Stimulated activated CD8-positive, alpha-beta memory T cell treated with anti-CD3 and anti-CD28 coated beads, Interleukin-12 subunit alpha, Interleukin-12 subunit beta, amount 100 ng/mL, for 4 hours (primary cell): ENCODE results near the gene SENP6.

ENCODE experiments used
- DNase-seq: peaks from one replicate; pipeline ENCODE4 v3.0.0-alpha.2; 2020; ENCODE audit warnings: low read depth

SENP6 gene

DNA sequence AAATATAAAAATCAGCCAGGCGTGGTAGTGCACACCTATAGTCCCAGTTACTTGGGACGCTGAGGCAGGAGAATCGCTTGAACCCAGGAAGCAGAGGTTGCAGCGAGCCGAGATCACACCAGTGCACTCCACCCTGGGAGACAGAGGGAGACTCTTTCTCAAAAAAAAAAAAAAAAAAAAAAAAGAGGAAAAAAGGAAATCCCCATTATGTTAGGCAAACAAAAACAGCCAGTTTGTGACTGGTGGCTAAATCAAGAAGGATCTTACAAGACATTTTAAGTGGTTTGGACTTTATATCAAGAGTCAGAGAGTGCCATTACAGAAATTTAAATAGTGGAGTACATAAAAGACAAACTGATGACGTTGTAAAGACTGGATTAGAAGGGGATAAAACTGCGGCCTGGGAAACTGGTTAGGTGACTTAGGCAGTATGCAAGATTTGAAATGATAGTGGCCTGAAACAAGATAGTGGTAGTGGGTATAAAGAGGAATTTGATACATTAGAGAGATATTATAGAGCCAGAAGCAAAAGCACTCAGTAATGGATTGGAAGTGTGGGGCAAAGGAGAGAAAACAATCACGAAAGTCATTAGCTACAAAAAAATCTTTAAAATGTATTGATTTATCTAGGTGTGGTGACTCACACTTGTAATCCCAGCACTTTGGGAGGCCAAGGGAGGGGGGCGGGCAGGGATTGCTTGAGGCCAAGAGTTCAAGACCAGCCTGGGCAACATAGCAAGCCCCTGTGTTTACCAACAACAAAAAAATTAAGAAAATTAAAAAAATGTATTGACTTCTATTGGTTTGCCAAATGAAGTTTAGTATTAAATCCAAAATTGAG is 145.7 kb downstream of the SENP6 start:
- DNase-seq = no peak

DNA sequence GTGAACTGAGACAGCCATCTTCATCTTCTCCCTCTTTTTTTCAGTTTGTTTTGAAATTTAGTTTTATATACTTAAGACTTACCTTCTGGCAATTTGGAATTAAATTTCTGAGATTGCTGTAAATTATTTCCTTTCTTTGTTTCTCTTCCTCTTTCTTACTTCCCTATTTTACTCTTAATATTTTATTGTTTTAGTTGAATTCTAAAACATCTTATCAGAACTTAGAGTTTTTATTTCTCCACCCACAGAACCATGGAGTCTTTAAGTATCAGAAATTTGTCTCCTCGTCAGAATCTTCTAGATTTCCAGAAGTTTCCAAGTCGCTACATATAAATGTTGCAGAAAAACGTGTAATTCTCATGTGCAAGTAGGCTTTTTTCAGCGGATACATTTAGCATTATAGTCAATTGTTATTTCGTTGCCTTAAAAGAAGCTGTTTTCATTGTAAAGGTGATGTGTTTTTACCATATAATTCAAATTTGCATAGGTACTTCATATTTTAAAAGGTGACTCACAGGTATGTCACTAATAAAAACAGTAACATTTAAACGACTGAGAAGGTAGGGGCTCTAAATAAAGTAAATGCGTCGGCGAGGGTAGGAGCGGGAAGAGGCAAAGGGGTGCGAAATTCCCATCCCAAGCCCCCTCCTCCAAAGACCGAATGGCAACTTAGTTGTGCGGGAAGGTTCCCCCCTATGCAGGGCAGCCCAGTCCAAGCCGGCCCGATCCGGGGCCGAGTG is 146.5 kb downstream of the SENP6 start:
- no peak for DNase-seq

DNA sequence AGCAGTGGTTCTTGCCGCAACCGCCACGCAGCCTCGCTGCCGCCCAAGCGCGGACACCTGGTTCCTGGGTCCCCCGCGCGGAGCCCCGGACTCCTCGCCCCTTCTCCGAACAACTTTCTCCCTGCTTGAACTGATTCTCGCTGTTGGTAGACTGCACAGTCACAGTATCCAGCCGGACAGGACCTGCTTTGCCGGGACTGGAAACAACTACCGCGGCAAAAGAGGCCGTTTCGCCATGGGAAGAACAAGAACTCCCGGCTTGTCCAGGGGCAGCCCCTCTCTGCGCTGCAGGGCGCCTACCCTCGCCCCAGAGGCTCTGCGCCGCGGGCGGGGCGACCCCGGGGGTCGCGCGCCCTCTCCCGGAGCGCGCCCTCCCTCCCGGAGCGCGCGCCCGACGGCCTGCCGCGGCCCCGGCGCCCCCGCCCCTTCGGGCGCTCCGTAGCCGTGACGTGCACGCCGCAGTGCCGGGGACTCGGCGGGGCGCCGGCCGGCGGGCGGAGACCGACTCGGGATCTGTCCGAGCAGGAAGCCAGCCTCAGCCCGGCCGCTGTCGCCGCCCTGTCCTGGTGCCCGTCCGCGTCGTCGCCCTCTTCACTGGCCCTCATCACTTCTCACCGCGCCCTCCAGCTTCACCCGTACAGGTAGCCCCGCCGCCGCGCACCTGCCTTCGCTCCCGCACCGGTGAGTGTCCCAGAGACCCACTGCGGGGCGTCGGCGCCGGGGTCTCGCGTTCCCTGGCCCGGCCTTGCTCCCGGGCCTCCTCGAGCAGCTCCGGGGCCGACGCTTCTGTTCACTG is 147.3 kb downstream of the SENP6 start, which contains the start of gene MYO6:
TSS of gene MYO6 (plus strand) at position 497 of the 796 bp plus-strand sequence. CDS start 68,309 bp downstream, outside the sequence.
- peak; percentile 20 for DNase-seq

DNA sequence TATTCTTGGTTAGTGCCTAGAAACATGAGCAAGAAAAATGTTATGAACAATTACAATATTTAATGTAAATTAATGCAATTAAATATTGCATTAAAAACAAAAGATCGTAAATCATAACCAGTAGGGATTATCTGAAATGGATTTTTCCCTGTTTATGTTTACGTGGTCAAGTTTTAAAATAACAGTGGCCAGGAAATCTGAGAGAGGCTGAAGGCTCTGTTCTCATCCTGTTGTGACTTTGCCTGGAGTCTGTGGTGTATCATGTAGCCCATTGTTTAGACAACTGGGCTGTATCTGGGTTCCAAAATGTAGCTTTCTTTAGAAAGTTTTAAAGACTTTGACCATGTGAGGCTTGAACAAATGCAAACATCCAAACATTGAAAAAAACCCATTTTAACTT is 149.8 kb downstream of the SENP6 start:
- no peak for DNase-seq

DNA sequence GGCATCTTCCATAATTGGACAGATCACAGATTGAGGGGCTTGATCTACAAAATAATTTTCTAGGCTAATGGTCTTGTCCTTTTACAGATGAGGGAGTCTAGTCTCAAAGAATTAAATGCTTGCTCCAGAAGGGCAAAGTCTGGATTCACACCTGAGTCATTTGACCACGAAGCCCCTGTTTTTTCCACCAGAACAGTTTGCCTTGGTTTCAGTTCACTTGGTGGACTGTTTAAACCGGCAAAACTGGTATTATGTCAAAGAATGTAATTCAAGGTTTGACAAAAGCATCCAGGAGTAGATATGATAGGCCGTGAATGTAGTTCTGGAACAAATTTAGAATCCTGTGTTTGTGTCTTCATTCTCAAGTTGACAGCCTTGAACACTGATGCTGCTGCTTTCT is 150.7 kb downstream of the SENP6 start:
- DNase-seq = no peak

DNA sequence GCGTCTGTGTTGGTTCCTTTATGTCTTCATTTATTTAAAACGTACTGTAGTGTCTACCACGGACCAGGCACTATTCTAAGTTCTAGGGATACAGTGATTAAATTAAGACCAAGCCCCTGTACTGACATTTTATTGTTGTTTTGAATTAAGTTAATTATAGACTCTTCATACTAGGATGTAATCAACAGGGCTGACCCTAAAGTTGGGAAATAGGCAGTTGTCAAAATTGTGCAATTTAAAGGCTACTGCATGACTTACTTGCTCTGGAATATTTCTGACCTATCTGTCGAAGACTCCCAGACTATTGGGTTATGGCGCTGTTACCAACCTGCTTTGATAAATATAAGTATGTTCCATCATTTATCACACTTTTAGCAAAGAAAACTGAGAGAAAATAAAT is 154.0 kb downstream of the SENP6 start:
- no peak for DNase-seq

DNA sequence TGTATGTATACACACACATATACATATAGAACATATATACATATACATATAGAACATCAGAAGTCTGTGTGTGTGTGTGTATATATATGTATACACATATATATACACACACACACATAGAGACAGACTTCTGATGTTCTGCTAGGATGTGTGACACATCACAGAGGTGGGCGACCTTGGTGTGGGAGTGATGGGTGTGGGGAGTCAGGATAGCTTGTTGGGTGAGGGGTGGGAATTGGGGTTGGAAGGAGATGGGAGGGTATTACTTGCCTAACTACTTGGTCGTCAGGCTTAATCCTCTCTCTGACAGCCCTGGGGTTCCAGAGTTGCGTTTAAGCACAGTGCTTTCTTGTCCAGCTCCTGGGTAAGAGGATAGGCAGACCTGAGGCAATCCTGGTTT is 155.6 kb downstream of the SENP6 start:
- DNase-seq = no peak

DNA sequence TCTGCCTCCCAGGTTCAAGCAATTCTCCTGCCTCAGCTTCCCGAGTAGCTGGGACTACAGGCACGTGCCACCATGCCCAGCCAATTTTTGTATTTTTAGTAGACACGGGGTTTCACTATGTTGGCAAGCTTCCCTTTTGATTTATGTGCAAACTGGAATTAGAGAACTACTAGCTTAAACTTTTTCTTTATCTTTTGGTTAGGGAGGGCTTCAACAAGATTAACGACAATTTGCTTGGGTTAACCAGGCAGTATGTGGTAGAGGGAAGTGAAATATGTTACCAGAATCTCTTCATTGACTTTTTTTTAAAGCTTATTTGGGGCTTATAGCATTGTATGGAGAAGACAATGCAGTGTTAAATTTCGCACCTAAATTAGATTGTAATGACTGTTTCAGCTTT is 156.4 kb downstream of the SENP6 start:
- DNase-seq = no peak

DNA sequence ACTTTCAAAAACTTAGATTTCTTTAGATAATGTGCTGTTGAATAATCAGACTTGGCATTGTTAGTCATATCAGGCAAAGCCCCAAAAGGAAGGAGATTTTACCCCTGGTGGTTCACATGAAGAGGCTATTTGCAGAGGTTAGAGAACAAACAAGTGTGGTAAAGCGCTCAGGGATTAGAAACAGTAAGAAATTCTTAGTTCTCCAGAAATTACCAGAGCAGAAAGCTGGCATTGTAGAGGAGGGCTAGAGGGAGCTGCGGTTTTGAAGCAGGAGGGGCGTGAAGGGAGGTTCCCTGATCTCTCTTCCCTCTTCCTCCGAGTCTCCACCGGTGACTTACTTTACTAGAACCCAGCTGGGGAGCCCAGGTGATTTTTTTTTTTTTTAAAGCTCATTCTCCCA is 157.5 kb downstream of the SENP6 start:
- no peak for DNase-seq

DNA sequence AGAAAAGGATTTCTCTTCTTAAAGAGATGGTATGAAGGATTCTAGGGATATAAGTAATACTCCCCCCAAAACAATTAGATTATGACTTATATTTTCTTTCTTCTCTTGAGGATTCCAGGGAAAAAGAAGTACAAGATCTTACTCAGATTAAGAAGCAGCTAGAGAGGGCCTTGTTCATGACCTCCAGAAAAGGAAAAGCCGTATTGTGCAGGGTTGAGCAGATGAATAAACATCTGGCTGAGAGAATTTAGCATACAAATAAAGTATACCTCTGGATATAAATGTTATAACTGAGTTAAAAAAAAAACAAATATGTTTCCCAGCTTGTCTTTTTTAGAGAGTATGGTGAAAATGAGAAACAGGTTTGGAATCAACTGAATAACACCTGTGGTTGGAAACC is 158.6 kb downstream of the SENP6 start:
- no peak for DNase-seq

DNA sequence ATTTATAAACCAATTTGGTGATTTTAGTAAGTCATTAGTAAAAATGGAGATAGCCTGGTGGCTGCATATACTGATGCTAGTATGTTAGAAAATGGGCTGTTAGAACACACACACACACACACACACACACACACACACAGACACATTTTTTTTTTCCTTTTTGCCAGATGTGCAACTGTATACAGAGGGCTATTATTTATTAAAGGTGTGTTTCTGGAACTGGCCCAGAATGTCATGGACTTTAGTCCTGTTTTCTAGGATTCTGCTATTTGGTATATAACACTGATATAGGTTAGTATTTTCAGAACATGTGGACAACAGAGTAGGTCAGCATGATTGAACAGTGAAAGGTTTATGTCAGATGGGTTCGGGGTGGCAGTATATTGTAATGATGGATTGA is 159.8 kb downstream of the SENP6 start:
- DNase-seq = no peak

DNA sequence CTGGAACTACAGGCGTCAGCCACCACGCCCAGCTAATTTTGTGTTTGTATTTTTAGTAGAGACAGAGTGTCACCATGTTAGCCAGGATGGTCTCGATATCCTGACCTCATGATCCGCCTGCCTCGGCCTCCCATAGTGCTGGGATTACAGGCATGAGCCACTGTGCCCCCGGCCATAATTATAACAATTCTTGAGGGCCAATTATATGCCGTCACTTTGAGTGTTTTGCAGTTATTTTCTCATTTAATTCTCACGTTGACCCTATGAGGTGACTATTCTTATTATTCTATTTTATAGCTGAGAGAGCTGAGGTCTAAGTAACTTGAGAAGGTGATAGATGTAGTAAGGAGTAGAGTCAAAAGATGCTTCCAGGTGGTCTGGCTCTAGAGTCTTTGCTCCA is 160.4 kb downstream of the SENP6 start:
- no peak for DNase-seq

DNA sequence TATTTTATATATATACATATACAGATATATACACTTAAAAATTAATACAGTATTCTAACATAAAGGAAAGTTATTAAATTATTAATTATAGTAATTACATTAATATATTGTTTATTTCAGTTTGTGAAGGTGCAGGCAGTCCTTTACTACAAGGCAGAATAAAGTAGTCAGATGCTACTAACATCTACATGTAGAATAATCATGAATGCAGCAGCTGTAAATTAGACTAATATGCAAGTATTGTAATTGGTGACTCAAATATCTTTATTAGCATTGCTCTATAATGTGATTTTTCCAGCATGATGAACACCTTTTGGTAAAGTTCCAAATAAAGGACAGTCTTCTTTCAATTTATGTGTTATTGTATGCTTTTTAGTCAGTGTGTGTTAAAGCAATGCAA is 164.7 kb downstream of the SENP6 start:
- no peak for DNase-seq
